GM06990 (cell line): ENCODE measurements around the gene AK4.
A peak's percentile ranks its signal among the peaks of the same experiment; 100 is the strongest.

Experiments used
- DNase-seq: peaks from one replicate; pipeline ENCODE4 v3.0.0-alpha.2; 2011; ENCODE audit not compliant: insufficient read length; ENCODE audit errors: extremely low read depth
- H3K27me3 ChIP-seq: replicated peaks from 2 replicates; pipeline ENCODE4 v1.6.0; 2011; ENCODE audit warnings: low read length; ENCODE audit not compliant: control insufficient read depth, insufficient read depth
- H3K36me3 ChIP-seq: 2 replicates; pipeline ENCODE4 v1.5.1; 2011; ENCODE audit warnings: low read length; ENCODE audit not compliant: control insufficient read depth, insufficient read depth
- H3K4me3 ChIP-seq: replicated peaks from 2 replicates; pipeline ENCODE4 v1.5.1; 2011; ENCODE audit warnings: low read depth, mild to moderate bottlenecking, control low read depth, low read length
- TF ChIP-seq, protein P1 (sequence below): IDR thresholded peaks from 2 replicates; pipeline ENCODE4 v1.5.1; 2011; ENCODE audit warnings: low read length, control low read depth, mild to moderate bottlenecking, inconsistent platforms; ENCODE audit not compliant: insufficient read depth, poor library complexity, severe bottlenecking

Gene AK4

DNA sequence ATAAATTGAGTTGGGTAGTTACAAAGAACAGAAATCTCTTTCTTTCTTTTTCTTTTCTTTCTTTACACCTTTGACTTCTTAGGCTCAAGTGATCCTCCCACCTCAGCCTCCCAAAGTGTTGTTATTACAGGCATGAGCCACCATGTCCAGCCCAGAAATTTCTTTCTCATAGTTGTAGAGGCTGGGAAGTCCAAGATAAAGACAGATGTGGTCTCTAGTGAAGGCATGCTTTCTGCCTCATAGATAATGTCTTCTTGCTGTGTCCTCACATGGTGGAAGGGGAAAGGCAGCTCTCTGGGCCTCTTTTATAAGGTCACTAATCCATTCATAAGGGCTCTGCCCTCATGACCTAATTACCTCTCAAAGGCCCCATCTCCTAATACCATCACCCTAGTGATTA lies 97.3 kb downstream of the AK4 start:
- TF ChIP-seq, protein P1, sequence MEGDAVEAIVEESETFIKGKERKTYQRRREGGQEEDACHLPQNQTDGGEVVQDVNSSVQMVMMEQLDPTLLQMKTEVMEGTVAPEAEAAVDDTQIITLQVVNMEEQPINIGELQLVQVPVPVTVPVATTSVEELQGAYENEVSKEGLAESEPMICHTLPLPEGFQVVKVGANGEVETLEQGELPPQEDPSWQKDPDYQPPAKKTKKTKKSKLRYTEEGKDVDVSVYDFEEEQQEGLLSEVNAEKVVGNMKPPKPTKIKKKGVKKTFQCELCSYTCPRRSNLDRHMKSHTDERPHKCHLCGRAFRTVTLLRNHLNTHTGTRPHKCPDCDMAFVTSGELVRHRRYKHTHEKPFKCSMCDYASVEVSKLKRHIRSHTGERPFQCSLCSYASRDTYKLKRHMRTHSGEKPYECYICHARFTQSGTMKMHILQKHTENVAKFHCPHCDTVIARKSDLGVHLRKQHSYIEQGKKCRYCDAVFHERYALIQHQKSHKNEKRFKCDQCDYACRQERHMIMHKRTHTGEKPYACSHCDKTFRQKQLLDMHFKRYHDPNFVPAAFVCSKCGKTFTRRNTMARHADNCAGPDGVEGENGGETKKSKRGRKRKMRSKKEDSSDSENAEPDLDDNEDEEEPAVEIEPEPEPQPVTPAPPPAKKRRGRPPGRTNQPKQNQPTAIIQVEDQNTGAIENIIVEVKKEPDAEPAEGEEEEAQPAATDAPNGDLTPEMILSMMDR, result no peak
- no peak overlapping the region for H3K4me3 ChIP-seq
- no peaks in the 10 kb centered on the region for H3K36me3 ChIP-seq
- no peaks in the 10 kb centered on the region for H3K27me3 ChIP-seq
- no peak for DNase-seq

DNA sequence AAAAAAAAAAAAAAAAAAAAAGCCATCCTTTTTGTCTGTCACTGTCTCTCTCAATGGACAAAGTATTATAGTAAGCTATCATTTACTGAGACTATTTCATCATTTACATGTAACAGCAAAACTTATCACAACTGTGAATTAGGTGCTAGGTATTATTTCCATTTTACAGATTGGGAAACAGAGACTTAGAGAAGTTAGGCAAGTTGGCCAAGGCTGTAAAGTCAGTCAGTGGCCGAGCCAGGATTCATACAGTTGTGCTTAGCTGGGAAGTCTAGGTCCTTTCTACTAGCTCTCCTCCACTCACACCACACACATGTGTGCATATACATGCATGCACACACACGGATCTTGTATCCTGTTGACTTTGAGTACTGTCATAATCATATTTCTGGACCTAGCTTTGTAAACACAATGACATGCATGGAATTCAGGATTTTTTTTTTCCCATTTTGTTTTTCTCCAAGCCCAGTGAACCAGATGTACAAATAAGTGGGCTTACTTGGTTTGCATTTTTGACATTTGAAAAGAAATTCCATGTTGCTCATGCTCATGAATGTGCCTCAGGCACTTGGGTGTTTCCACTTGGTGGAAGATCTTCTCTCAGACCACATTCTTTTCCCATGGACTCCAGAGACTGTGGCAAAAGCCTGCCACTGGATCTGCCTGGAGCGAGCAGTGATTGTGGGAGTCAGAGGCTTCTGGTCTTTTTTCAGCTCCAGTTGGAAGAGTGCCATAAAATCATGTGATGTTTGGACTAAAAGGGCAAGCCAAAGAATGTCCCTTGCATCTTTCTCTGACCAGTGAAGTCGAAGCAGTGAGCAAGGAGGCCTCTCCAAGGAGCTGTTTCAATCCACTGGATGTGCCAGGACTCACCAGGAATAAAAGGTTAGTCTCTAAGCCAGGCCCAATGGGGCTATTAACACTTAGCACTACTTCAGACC lies 99.7 kb downstream of the AK4 start:
- TF ChIP-seq, protein P1, result no peak
- no peak for DNase-seq
- Histone ChIP-seq H3K4me3 (no peak overlapping the region), H3K36me3 (no peaks in the 10 kb centered on the region), H3K27me3 (no peaks in the 10 kb centered on the region)

DNA sequence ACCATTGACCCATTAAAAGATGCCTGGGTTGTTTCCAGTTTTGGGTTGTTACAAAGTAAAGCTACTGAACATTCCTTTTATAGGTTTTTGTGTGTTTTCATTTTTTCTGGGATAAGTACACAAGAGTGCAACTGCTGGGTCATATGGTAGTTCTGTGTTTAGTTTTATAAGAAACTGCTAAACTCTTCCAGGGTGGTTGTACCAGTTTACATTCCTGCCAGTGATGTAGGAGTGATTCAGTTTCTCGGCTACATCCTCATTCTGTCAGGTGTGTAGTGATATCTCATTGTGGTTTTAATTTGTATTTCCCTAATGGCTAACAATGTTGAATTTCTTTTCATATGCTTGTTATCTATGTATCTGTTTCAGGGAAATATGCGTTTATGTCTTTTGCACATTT lies 102.8 kb downstream of the AK4 start:
- TF ChIP-seq, protein P1, result no peak
- H3K27me3 ChIP-seq, result no peaks in the 10 kb centered on the region
- no peaks in the 10 kb centered on the region for H3K36me3 ChIP-seq
- H3K4me3 ChIP-seq, result no peak overlapping the region
- DNase-seq, result no peak

DNA sequence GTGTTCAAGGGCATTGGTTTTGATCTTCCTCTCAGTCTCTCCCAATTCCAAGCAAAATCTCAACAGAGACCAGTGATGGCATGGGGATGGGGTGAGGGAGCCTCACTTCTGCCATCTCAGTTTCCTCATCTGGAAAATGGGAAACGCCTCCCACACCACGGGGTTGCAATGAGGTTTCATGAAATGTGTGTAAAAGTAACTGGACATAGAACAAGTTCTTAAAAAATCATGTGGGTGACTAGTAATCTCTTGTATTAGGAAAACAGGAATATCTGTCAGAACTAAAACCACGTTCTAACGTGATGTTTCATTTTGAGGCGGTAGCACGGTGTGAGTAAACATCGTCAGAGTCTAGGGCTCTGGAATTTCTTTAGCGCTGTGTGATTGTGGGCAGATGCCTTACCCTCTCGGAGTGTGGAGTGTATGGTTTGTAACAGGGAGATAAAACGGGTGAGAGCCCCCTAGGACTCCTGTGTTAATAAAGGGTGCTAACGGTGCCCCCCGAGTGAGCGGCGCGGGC lies 105.9 kb downstream of the AK4 start:
- Histone ChIP-seq H3K27me3 (no peaks in the 10 kb centered on the region), H3K4me3 (peak overlapping the region; percentile 76), H3K36me3 (no peaks in the 10 kb centered on the region)
- TF ChIP-seq, protein P1, result no peak
- no peak for DNase-seq

DNA sequence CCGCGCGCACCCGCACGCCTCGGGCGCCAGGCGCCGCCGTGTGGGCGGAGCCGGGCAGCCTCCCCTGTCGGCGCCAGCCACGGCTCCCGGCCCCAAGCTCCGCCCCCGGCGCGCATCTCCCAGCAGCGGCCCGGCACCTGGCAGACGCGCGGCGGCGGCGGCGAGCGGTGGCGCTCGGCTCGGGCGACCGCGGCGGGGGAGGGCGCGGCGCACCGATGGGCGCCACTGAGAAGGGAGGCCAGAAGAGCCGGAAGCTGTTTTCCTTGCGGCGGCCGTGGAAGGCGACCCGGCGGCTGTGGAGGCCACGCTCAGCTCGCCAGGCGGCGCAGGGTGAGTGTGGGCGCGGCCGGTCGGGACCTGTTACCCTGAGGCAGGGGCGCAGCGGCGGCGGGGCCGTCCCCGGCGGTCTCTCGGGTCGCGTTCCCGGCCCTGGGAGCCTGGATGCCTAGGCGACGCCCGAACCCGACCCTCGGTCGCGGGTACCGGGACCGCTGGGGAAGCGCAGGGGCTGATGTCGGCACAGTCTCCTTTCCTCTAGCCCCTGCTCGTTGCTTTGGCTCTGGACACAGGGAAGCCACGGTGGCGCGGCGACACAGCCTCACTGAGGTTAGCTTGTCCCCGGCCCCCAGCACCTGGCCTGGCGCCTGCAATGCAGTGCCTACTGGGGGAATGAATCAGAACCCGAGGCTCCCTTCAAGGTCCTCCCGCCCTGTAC lies 106.5 kb downstream of the AK4 start:
- Histone ChIP-seq H3K4me3 (peak overlapping the region; percentile 83), H3K27me3 (no peaks in the 10 kb centered on the region), H3K36me3 (no peaks in the 10 kb centered on the region)
- DNase-seq, result peak; percentile 89
- TF ChIP-seq, protein P1, result peak; percentile 6
